SK-N-MC (cell line): ENCODE results near the gene PCNT.

Source experiments
- EZH2 ChIP-seq: fragments of 200-600 bp; sonication (generic); IDR thresholded peaks from one replicate; pipeline ENCODE4 v1.6.1; 2017; ENCODE audit warnings: antibody characterized with exemption
- FOXP2 ChIP-seq: optimal IDR thresholded peaks from 2 replicates; pipeline ENCODE3; 2011; ENCODE audit warnings: mild to moderate bottlenecking, moderate library complexity; ENCODE audit not compliant: insufficient read depth; ENCODE audit errors: extremely low read length, control extremely low read depth
- POLR2AphosphoS5 ChIP-seq: IDR thresholded peaks from 2 replicates; pipeline ENCODE4 v1.6.1; 2012; ENCODE audit warnings: mild to moderate bottlenecking, low read depth, low read length, borderline replicate concordance

DNA sequence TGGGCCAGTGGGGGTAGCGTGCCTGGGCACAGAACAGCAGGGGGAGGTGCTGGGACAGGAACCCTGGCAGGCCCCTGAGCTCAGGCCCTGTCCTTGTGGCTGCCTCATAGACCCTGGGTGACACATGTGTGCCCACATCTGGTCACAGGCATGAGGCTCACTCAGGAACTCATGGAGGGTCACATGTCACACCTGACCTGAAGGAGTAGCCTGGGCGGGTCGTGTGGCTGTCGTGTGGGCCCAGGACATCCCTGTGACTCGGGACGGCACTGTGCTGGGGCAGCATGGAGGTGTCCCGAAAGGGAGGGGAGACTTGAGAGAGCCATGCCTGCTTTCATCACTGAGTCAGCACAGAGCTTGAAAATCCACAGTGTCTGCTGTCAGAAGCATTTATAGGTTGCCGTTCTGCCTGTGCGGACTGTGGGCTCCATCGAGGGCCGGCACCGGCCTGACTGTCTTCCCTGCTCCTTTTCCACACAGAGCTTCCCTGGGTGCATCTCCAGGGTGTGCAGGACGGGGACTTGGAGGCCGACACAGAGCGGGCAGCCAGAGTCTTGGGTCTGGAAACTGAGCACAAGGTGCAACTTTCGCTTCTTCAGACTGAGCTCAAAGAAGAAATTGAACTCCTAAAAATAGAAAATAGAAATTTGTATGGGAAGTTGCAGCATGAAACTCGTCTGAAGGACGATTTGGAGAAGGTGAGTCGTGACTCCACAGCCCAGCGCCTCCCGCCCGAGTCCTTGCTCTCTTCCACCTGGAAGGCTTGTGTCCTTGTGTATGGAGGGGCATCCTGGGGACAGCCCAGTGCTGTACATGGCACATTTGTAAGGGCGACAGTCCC lies 32.8 kb downstream of the PCNT start:
- no peak for TF ChIP-seq EZH2
- no peak for TF ChIP-seq POLR2AphosphoS5
- TF ChIP-seq FOXP2, result no peak
